ENCODE results near the gene GRAMD2B. TPM values are rescaled to one million over a fixed set of nuclear protein-coding genes. Genes with fewer than 3 reads are reported as not detected.
A peak's percentile ranks its signal among the peaks of the same experiment; 100 is the strongest.
"Not testable (repeated sequence)": the region's sequence is repeated elsewhere in the genome, so short reads cannot be mapped to it uniquely, and the experiment has no call there.

The GRAMD2B gene
- 10 to 100 TPM; 12.7 to 15.7 TPM for total RNA-seq

- peaks cover 45% of the 10 kb centered on the region for H3K4me1 Mint-ChIP-seq (ENCODE audit: low read depth)
- H3K36me3 Mint-ChIP-seq (ENCODE audit: insufficient read depth in 2 of 2): no peaks in the 10 kb centered on the region
- ATAC-seq (replicated peaks in 1 of 2) (peak; percentile 91 to 94), DNase-seq (peak; percentile 72 to 75)
- H3K4me3 Mint-ChIP-seq: peak within 1 kb of the TSS; percentile 92 to 96
- H3K27me3 Mint-ChIP-seq (ENCODE audit: low read depth): no peaks in the 10 kb centered on the region
- H3K27ac Mint-ChIP-seq: peak within 1 kb of the TSS; percentile 98
- H3K9me3 Mint-ChIP-seq: peaks cover 1 to 4% of the 10 kb centered on the region in 2 donors
These were observed at the start of gene GRAMD2B for GRCh38 chr5:126422994-126423788. GRAMD2B (plus strand) TSS chr5:126423409; CDS start chr5:126423607, 198 bp downstream.

GRCh38 chr5:126374109-126374416 is 49.1 kb upstream of the GRAMD2B start:
- DNase-seq (no peak), ATAC-seq (replicated peaks in 1 of 2) (no peak)
- Mint-ChIP-seq H3K36me3 (ENCODE audit: insufficient read depth in 2 of 2) (no peaks in the 10 kb centered on the region), H3K4me3 (no peak overlapping the region), H3K27ac (no peak overlapping the region), H3K9me3 (no peaks in the 10 kb centered on the region), H3K27me3 (ENCODE audit: low read depth) (no peaks in the 10 kb centered on the region), H3K4me1 (ENCODE audit: low read depth) (peaks cover 15% of the 10 kb centered on the region)

GRCh38 chr5:126376443-126376842 is 46.8 kb upstream of the GRAMD2B start:
- DNase-seq: no peak
- Mint-ChIP-seq H3K9me3 (peaks cover 2 to 3% of the 10 kb centered on the region in 2 donors), H3K4me1 (ENCODE audit: low read depth) (peaks cover 15% of the 10 kb centered on the region), H3K36me3 (ENCODE audit: insufficient read depth in 2 of 2) (no peaks in the 10 kb centered on the region), H3K27ac (no peak overlapping the region), H3K27me3 (ENCODE audit: low read depth) (no peaks in the 10 kb centered on the region), H3K4me3 (no peak overlapping the region)
- no peak for ATAC-seq (replicated peaks in 1 of 2)

GRCh38 chr5:126377424-126377823 is 45.8 kb upstream of the GRAMD2B start:
- H3K4me1 Mint-ChIP-seq (ENCODE audit: low read depth): peaks cover 15% of the 10 kb centered on the region
- H3K27ac Mint-ChIP-seq: no peak overlapping the region
- DNase-seq (no peak), ATAC-seq (replicated peaks in 1 of 2) (no peak)
- H3K27me3 Mint-ChIP-seq (ENCODE audit: low read depth): no peaks in the 10 kb centered on the region
- H3K36me3 Mint-ChIP-seq (ENCODE audit: insufficient read depth in 2 of 2): peaks cover 2% of the 10 kb centered on the region in 2 donors
- no peak overlapping the region for H3K4me3 Mint-ChIP-seq
- H3K9me3 Mint-ChIP-seq: peaks cover 4 to 6% of the 10 kb centered on the region in 2 donors

- not testable (repeated sequence) for H3K4me1 Mint-ChIP-seq (ENCODE audit: low read depth); H3K4me3 Mint-ChIP-seq
These were observed 42.9 kb upstream of the GRAMD2B start for GRCh38 chr5:126380316-126380715.

GRCh38 chr5:126383246-126383645 is 40.0 kb upstream of the GRAMD2B start:
- Mint-ChIP-seq H3K36me3 (ENCODE audit: insufficient read depth in 2 of 2) (peaks cover 2 to 3% of the 10 kb centered on the region in 2 donors), H3K27me3 (ENCODE audit: low read depth) (no peaks in the 10 kb centered on the region), H3K4me3 (no peak overlapping the region), H3K9me3 (peaks cover 6% of the 10 kb centered on the region in 2 donors), H3K4me1 (ENCODE audit: low read depth) (no peaks in the 10 kb centered on the region), H3K27ac (no peak overlapping the region)
- ATAC-seq (replicated peaks in 1 of 2) (no peak), DNase-seq (no peak)

More at GRCh38 chr5:126380316-126380715, 42.9 kb upstream of the GRAMD2B start:
- not testable (repeated sequence) for H3K36me3 Mint-ChIP-seq (ENCODE audit: insufficient read depth in 2 of 2); H3K9me3 Mint-ChIP-seq; H3K27ac Mint-ChIP-seq; H3K27me3 Mint-ChIP-seq (ENCODE audit: low read depth); ATAC-seq (replicated peaks in 1 of 2); DNase-seq

GRCh38 chr5:126383776-126384175 is 39.4 kb upstream of the GRAMD2B start:
- Mint-ChIP-seq H3K27ac (no peak overlapping the region), H3K4me3 (no peak overlapping the region), H3K36me3 (ENCODE audit: insufficient read depth in 2 of 2) (peaks cover 2 to 3% of the 10 kb centered on the region in 2 donors)

GRCh38 chr5:126384985-126385384 is 38.2 kb upstream of the GRAMD2B start:
- Mint-ChIP-seq H3K9me3 (peaks cover 6% of the 10 kb centered on the region in 2 donors), H3K36me3 (ENCODE audit: insufficient read depth in 2 of 2) (peaks cover 2 to 3% of the 10 kb centered on the region in 2 donors), H3K4me1 (ENCODE audit: low read depth) (no peaks in the 10 kb centered on the region), H3K4me3 (no peak overlapping the region), H3K27ac (no peak overlapping the region), H3K27me3 (ENCODE audit: low read depth) (no peaks in the 10 kb centered on the region)
- ATAC-seq (replicated peaks in 1 of 2) (no peak), DNase-seq (no peak)

More at GRCh38 chr5:126383776-126384175, 39.4 kb upstream of the GRAMD2B start:
- Mint-ChIP-seq H3K9me3 (peaks cover 6% of the 10 kb centered on the region in 2 donors), H3K4me1 (ENCODE audit: low read depth) (no peaks in the 10 kb centered on the region), H3K27me3 (ENCODE audit: low read depth) (no peaks in the 10 kb centered on the region)
- ATAC-seq (replicated peaks in 1 of 2) (no peak), DNase-seq (no peak)

GRCh38 chr5:126385524-126386502 is 37.4 kb upstream of the GRAMD2B start:
- DNase-seq: no peak
- Mint-ChIP-seq H3K27ac (no peak overlapping the region), H3K4me1 (ENCODE audit: low read depth) (no peaks in the 10 kb centered on the region), H3K9me3 (peaks cover 6% of the 10 kb centered on the region in 2 donors), H3K36me3 (ENCODE audit: insufficient read depth in 2 of 2) (peaks cover 2 to 3% of the 10 kb centered on the region in 2 donors), H3K4me3 (no peak overlapping the region), H3K27me3 (ENCODE audit: low read depth) (no peaks in the 10 kb centered on the region)
- ATAC-seq (replicated peaks in 1 of 2): no peak

GRCh38 chr5:126389179-126389578 is 34.0 kb upstream of the GRAMD2B start:
- ATAC-seq (replicated peaks in 1 of 2): no peak
- Mint-ChIP-seq H3K4me3 (no peak overlapping the region), H3K36me3 (ENCODE audit: insufficient read depth in 2 of 2) (no peaks in the 10 kb centered on the region), H3K27me3 (ENCODE audit: low read depth) (no peaks in the 10 kb centered on the region), H3K4me1 (ENCODE audit: low read depth) (no peaks in the 10 kb centered on the region), H3K27ac (no peak overlapping the region), H3K9me3 (no peaks in the 10 kb centered on the region)
- DNase-seq: no peak

GRCh38 chr5:126390051-126390450 is 33.2 kb upstream of the GRAMD2B start:
- Mint-ChIP-seq H3K9me3 (no peaks in the 10 kb centered on the region), H3K27me3 (ENCODE audit: low read depth) (no peaks in the 10 kb centered on the region), H3K27ac (no peak overlapping the region), H3K36me3 (ENCODE audit: insufficient read depth in 2 of 2) (no peaks in the 10 kb centered on the region), H3K4me3 (no peak overlapping the region), H3K4me1 (ENCODE audit: low read depth) (no peaks in the 10 kb centered on the region)
- DNase-seq: no peak
- ATAC-seq (replicated peaks in 1 of 2): no peak

- Mint-ChIP-seq H3K4me1 (ENCODE audit: low read depth) (no peaks in the 10 kb centered on the region), H3K4me3 (no peak overlapping the region), H3K27me3 (ENCODE audit: low read depth) (no peaks in the 10 kb centered on the region), H3K9me3 (no peaks in the 10 kb centered on the region), H3K36me3 (ENCODE audit: insufficient read depth in 2 of 2) (no peaks in the 10 kb centered on the region), H3K27ac (no peak overlapping the region)
- DNase-seq: no peak
- ATAC-seq (replicated peaks in 1 of 2): no peak
These were observed 31.8 kb upstream of the GRAMD2B start for GRCh38 chr5:126391386-126391785.

- ATAC-seq (replicated peaks in 1 of 2) (no peak), DNase-seq (no peak)
- Mint-ChIP-seq H3K27ac (no peak overlapping the region), H3K4me1 (ENCODE audit: low read depth) (no peaks in the 10 kb centered on the region), H3K36me3 (ENCODE audit: insufficient read depth in 2 of 2) (peaks cover 0 to under 1% of the 10 kb centered on the region in 2 donors), H3K27me3 (ENCODE audit: low read depth) (no peaks in the 10 kb centered on the region), H3K9me3 (peaks cover under 1 to 1% of the 10 kb centered on the region in 2 donors), H3K4me3 (no peak overlapping the region)
These were observed 28.9 kb upstream of the GRAMD2B start for GRCh38 chr5:126394211-126394788.

All from activated T-cell treated with anti-CD3 and anti-CD28 coated beads, Interleukin-2, amount 50 U/mL, for 72 hours (primary cell).